B cell (primary cell): ENCODE measurements around the gene ZNF556. TPM values are rescaled to one million over a fixed set of nuclear protein-coding genes. Genes with fewer than 3 reads are reported as not detected.

Experiments used
- ATAC-seq: fragments of 200-7000 bp; cut with Tn5 transposase; one replicate; pipeline ENCODE4 v1.10.0; 2021; ENCODE audit warnings: low read depth, mild to moderate bottlenecking, moderate number of reproducible peaks, moderate library complexity
- CTCF ChIA-PET: fragments of 350-600 bp; sonication (Branson Sonifier 250); formaldehyde crosslinking; loops from one replicate; lab custom pipeline; 2021; ENCODE audit warnings: antibody characterized with exemption, inconsistent platforms; lab: Charles Lee
- POLR2A ChIA-PET: fragments of 350-600 bp; sonication (Branson Sonifier 250); formaldehyde crosslinking; loops from one replicate; lab custom pipeline; 2021; ENCODE audit warnings: antibody characterized with exemption; lab: Charles Lee
- DNase-seq: peaks from one replicate; pipeline ENCODE4 v3.0.0; 2013
- H2AFZ ChIP-seq: 2 replicates; pipeline ENCODE4 v1.6.1; 2012; ENCODE audit warnings: mild to moderate bottlenecking, low read depth, low read length; ENCODE audit not compliant: insufficient read depth, poor library complexity, severe bottlenecking
- H3K27ac ChIP-seq, 2 donors: 1 replicate in 1 of 2; 2 replicates in 1 of 2; pipeline ENCODE4 v1.5.1; 2012 to 2013; ENCODE audit warnings: low read length in 2 of 2, mild to moderate bottlenecking in 2 of 2, moderate library complexity in 1 of 2
- H3K27me3 ChIP-seq, 4 experiments: fragments of 200-600 bp in 1 of 4; sonication (generic) in 1 of 4; replicated peaks in 1 of 4; 1 replicate in 2 of 4; 2 replicates in 2 of 4; pipeline versions ENCODE4 v1.6.1 to v1.7.0; 2013 to 2016; ENCODE audit warnings: low read length in 3 of 4, mild to moderate bottlenecking in 2 of 4, mixed read lengths in 1 of 4, moderate library complexity in 1 of 4; ENCODE audit not compliant: insufficient read depth in 4 of 4, control insufficient read depth in 3 of 4; ENCODE audit errors: control extremely low read depth in 1 of 4
- H3K36me3 ChIP-seq, 2 experiments: replicated peaks in 1 of 2; 1 replicate in 1 of 2; 2 replicates in 1 of 2; pipeline versions ENCODE4 v1.6.1 to v1.7.1; 2013; ENCODE audit warnings: low read length in 1 of 2; ENCODE audit not compliant: insufficient read depth in 2 of 2, control insufficient read depth in 1 of 2; ENCODE audit errors: control extremely low read depth in 1 of 2, extremely low read depth in 1 of 2
- H3K4me1 ChIP-seq, 2 donors: fragments of 200-600 bp in 1 of 2; sonication (generic) in 1 of 2; 1 replicate in 1 of 2; 2 replicates in 1 of 2; pipeline versions ENCODE4 v1.5.1 to v1.6.1; 2013 to 2017; ENCODE audit warnings: low read length in 2 of 2; ENCODE audit not compliant: control insufficient read depth in 2 of 2, insufficient read depth in 2 of 2
- H3K4me2 ChIP-seq: replicated peaks from 2 replicates; pipeline ENCODE3; 2012; ENCODE audit warnings: mild to moderate bottlenecking, low read depth, low read length; ENCODE audit not compliant: poor library complexity, severe bottlenecking
- H3K4me3 ChIP-seq, 5 experiments: fragments of 200-600 bp in 1 of 5; sonication (generic) in 1 of 5; 1 replicate in 3 of 5; 2 replicates in 2 of 5; pipeline versions ENCODE4 v1.5.1 to v1.7.0; 2011 to 2016; ENCODE audit warnings: low read length in 4 of 5, mild to moderate bottlenecking in 4 of 5, low read depth in 2 of 5, control low read depth in 1 of 5, moderate library complexity in 1 of 5; ENCODE audit not compliant: insufficient read depth in 1 of 5; ENCODE audit errors: control extremely low read depth in 1 of 5, extremely low read depth in 1 of 5
- H3K79me2 ChIP-seq: fragments of 200-600 bp; sonication (generic); one replicate; pipeline ENCODE4 v1.6.0; 2016; ENCODE audit warnings: low read length; ENCODE audit not compliant: control insufficient read depth, insufficient read depth
- H3K9ac ChIP-seq: fragments of 200-600 bp; sonication (generic); 2 replicates; pipeline ENCODE4 v1.6.1; 2017; ENCODE audit warnings: mild to moderate bottlenecking, low read length, moderate library complexity
- H3K9me3 ChIP-seq, 3 donors: one replicate each; pipeline versions ENCODE4 v1.6.1 to v1.7.1; 2013; ENCODE audit warnings: low read length in 2 of 3; ENCODE audit not compliant: control insufficient read depth in 2 of 3, insufficient read depth in 1 of 3; ENCODE audit errors: control extremely low read depth in 1 of 3
- H4K20me1 ChIP-seq: 2 replicates; pipeline ENCODE4 v1.6.0; 2012; ENCODE audit warnings: mild to moderate bottlenecking, low read length; ENCODE audit not compliant: insufficient read depth, control insufficient read depth, poor library complexity, severe bottlenecking
- H3K27ac Mint-ChIP-seq: one replicate; pipeline ENCODE4 v1.8.0; 2021; ENCODE audit warnings: mixed read lengths
- H3K27me3 Mint-ChIP-seq: one replicate; pipeline ENCODE4 v1.8.0; 2021; ENCODE audit warnings: mixed read lengths
- H3K4me1 Mint-ChIP-seq: one replicate; pipeline ENCODE4 v1.8.0; 2021; ENCODE audit warnings: mixed read lengths
- H3K4me3 Mint-ChIP-seq: one replicate; pipeline ENCODE4 v1.8.0; 2021; ENCODE audit warnings: mixed read lengths
- H3K9me3 Mint-ChIP-seq: one replicate; pipeline ENCODE4 v1.8.0; 2022; ENCODE audit warnings: mixed read lengths; ENCODE audit not compliant: insufficient read depth
- CTCF ChIP-seq: fragments of 200-600 bp; IDR thresholded peaks from one replicate; pipeline ENCODE4 v1.8.0; 2022; ENCODE audit warnings: antibody characterized with exemption, mild to moderate bottlenecking
- EZH2 ChIP-seq: IDR thresholded peaks from 2 replicates; pipeline ENCODE4 v1.6.1; 2012; ENCODE audit warnings: borderline replicate concordance, low read depth, mild to moderate bottlenecking, moderate library complexity, low read length; ENCODE audit not compliant: insufficient read depth, poor library complexity, severe bottlenecking
- WGBS: methylation state at CpG from one replicate; pipeline ENCODE4 v1.1.5; 2013; ENCODE audit warnings: missing lambda C conversion rate; ENCODE audit not compliant: insufficient coverage; 5-methylcytosine and 5-hydroxymethylcytosine counted together
- intact Hi-C: fragments of 100-400 bp; cut with micrococcal nuclease; formaldehyde crosslinking; loops from one replicate; pipeline ENCODE4 v1.10.0; 2022
- polyA plus RNA-seq: library from polyadenylated mRNA; depleted of rRNA; stranded (reverse); fragments of >200 nt; gene quantifications from 2 replicates; pipeline ENCODE4 v1.2.3, GENCODE V29; 2012
- total RNA-seq, 2 donors: library from RNA; stranded (reverse); fragments of 120-200 nt in 1 of 2; gene quantifications; 1 replicate in 1 of 2; 2 replicates in 1 of 2; pipeline versions ENCODE4 v1.2.3 to v1.2.4, GENCODE V29; 2013 to 2022

The ZNF556 gene
- total and polyA plus RNA-seq, 2 donors (not counting 1 experiment from before 2014, with no cell fraction given): 0.13 TPM; not detected in 1

GRCh38 chr19:2854849-2855248, 12.3 kb upstream of the ZNF556 start:
- CTCF ChIA-PET: interaction anchor here (0.8 to 1.5 kb wide), 2 partner anchors 14 to 206 kb away, joined by 3 to 4 read pairs; partner anchors contain the start of gene ZNF555

More at GRCh38 chr19:2854849-2855248, 12.3 kb upstream of the ZNF556 start:
- intact Hi-C loops: no loop called here
- ATAC-seq (no peak), DNase-seq (no peak)
- TF ChIP-seq EZH2 (no peak), CTCF (no peak)
- Mint-ChIP-seq H3K27me3 (no peaks in the 10 kb centered on the region), H3K4me3 (no peak overlapping the region), H3K9me3 (peaks cover 10% of the 10 kb centered on the region), H3K27ac (no peak overlapping the region), H3K4me1 (peaks cover 16% of the 10 kb centered on the region)
- Histone ChIP-seq H2AFZ (no peak overlapping the region), H3K36me3 (peaks cover 33 to 34% of the 10 kb centered on the region in 2 experiments), H4K20me1 (no peaks in the 10 kb centered on the region), H3K9me3 (peaks cover 34 to 37% (median 37%) of the 10 kb centered on the region in 3 donors), H3K27ac (no peak overlapping the region), H3K4me3 (no peak overlapping the region), H3K4me1 (peaks cover 3 to 5% of the 10 kb centered on the region in 2 donors), H3K27me3 (no peaks in the 10 kb centered on the region), H3K9ac (no peak overlapping the region), H3K79me2 (no peaks in the 10 kb centered on the region), H3K4me2 (no peak overlapping the region)
- POLR2A ChIA-PET: no interaction called here
- WGBS: no CpG with 5 or more reads among the region's 3 CpGs
